ENCODE results near the gene MARCHF6. TPM values are rescaled to one million over a fixed set of nuclear protein-coding genes. Genes with fewer than 3 reads are reported as not detected.

Gene MARCHF6
- total and polyA plus RNA-seq, 2 of the 8 experiments (the other 6 are each of a cell fraction or from before 2014, with no cell fraction given): 93.1 to 118 TPM

DNA sequence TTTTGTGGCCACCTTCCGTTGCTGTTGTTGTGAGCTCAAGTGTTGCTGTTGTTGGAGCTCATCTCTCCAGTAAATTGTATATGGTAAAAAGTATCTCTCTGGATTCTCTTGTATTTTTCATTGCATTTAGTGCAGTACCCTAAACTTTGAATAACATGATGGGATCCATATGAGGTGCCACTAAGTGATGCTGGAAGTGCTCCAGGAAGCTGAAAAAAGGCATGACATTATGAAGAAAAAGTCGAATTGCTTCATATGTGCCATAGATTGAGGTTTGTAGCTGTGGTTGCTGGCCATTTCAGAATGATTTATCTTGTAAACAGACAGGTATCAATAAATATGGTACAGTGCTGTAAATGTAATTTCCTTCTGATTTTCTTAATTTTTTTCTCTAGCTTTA lies 5.5 kb downstream of the MARCHF6 start (continued):
- TF ChIP-seq FOSL1 (IDR thresholded peaks at IDR 0.05; ENCODE audit: insufficient read depth, low read depth, low read length): no peak

DNA sequence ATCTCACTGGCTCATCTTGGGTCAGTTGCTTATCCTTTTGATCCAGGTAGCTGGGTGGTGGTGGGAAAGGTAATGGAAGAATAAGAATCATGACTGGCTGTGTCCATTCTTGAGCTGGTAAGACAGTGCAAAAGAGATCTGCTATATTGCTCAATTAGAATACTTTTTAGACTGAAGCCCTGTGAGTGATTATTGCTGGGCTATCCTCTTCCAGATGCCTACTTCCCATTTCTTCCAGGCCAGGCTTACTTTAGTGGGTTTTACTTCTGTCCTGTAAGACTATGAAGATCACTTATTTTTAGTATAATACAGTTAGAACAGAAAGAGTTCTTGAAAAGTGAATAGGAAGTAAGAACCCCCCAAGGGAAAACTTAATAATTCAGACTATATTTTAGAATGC lies 7.2 kb downstream of the MARCHF6 start:
- H3K79me2 ChIP-seq (ENCODE audit: control insufficient read depth in 1 of 2, insufficient read depth in 2 of 2, low read length in 2 of 2): peaks cover 10 to 97% of the 10 kb centered on the region in 2 experiments
- H3K36me3 ChIP-seq (ENCODE audit: control insufficient read depth in 2 of 4, insufficient read depth in 4 of 4, low read length in 3 of 4): no peaks in the 10 kb centered on the region; a peak in 1 of 8 replicates
- no peak overlapping the region for H3K18ac ChIP-seq (ENCODE audit: extremely low read depth, low read length)
- H2BK120ac ChIP-seq (replicated peaks; ENCODE audit: low read depth, low read length): no peak overlapping the region
- no peak overlapping the region for H3K23ac ChIP-seq (ENCODE audit: insufficient read length)
- H3K9ac ChIP-seq (replicated peaks in 1 of 4; ENCODE audit: extremely low read depth in 1 of 4, low read depth in 3 of 4, low read length in 3 of 4): no peak overlapping the region
- H3K4me2 ChIP-seq (ENCODE audit: insufficient read depth in 1 of 2, low read depth in 2 of 2, low read length in 2 of 2): no peak overlapping the region
- no peaks in the 10 kb centered on the region for H3K27me3 ChIP-seq (replicated peaks in 1 of 4; ENCODE audit: control insufficient read depth in 3 of 4, extremely low read depth in 1 of 4, insufficient read depth in 3 of 4, low read length in 3 of 4)
- H3K79me1 ChIP-seq (ENCODE audit: low read depth, low read length): peaks cover 4% of the 10 kb centered on the region; the same call in 1 of the 2 replicates
- ChIA-PET POLR2A (ENCODE audit: partially characterized antibody) (no interaction called here), CTCF (ENCODE audit: partially characterized antibody) (interaction anchor here (1.1 kb wide), 1 partner anchor 54 kb away, joined by 3 read pairs; no protein-coding TSS in a partner anchor)
- H4K91ac ChIP-seq (replicated peaks; ENCODE audit: insufficient read length, low read length): no peak overlapping the region
- H2BK15ac ChIP-seq (ENCODE audit: low read length): no peak overlapping the region
- H4K20me1 ChIP-seq (replicated peaks in 1 of 2; ENCODE audit: control insufficient read depth in 1 of 2, insufficient read depth in 2 of 2, low read length in 2 of 2): peaks cover 15 to 24% of the 10 kb centered on the region in 2 experiments
- H3K27ac ChIP-seq (ENCODE audit: low read depth, low read length): no peak overlapping the region
- no peak overlapping the region for H2AFZ ChIP-seq (ENCODE audit: low read length)
- no peaks in the 10 kb centered on the region for H3K23me2 ChIP-seq (ENCODE audit: low read depth, low read length)
- no peak overlapping the region for H4K5ac ChIP-seq (ENCODE audit: insufficient read length, low read depth, low read length)
- no peak overlapping the region for H3K4me3 ChIP-seq (ENCODE audit: extremely low read depth in 1 of 4, insufficient read depth in 2 of 4, low read depth in 3 of 4, low read length in 4 of 4)
- no peak overlapping the region for H3K4ac ChIP-seq (replicated peaks; ENCODE audit: insufficient read length, low read depth, low read length)
- H3K56ac ChIP-seq (replicated peaks; ENCODE audit: insufficient read length, low read depth, low read length): no peak overlapping the region
- H3K9me3 ChIP-seq (ENCODE audit: insufficient read depth in 2 of 2, low read depth in 1 of 2, low read length in 1 of 2): no peaks in the 10 kb centered on the region
- H2BK20ac ChIP-seq (ENCODE audit: low read length): no peak overlapping the region
- H3K14ac ChIP-seq (ENCODE audit: insufficient read length): no peak overlapping the region
- H2AK5ac ChIP-seq (ENCODE audit: low read depth, low read length): no peak overlapping the region
- H4K8ac ChIP-seq (ENCODE audit: extremely low read depth, insufficient read depth, low read length): no peak overlapping the region
- TF ChIP-seq KDM4A (IDR thresholded peaks at IDR 0.05; ENCODE audit: low read depth, low read length, severe bottlenecking): no peak
- TF ChIP-seq SIRT6 (IDR thresholded peaks at IDR 0.05; ENCODE audit: low read length): no peak
- TF ChIP-seq SIX5 (IDR thresholded peaks at IDR 0.05; ENCODE audit: low read depth, low read length): no peak
- TF ChIP-seq RAD21 (IDR thresholded peaks at IDR 0.05 in 1 of 2, conservative IDR thresholded peaks at IDR 0.05 in 1 of 2; ENCODE audit: low read depth in 2 of 2, low read length in 2 of 2): no peak
- no peak for TF ChIP-seq PHF8 (conservative IDR thresholded peaks at IDR 0.05; ENCODE audit: low read depth, low read length)
- TF ChIP-seq, protein P1, sequence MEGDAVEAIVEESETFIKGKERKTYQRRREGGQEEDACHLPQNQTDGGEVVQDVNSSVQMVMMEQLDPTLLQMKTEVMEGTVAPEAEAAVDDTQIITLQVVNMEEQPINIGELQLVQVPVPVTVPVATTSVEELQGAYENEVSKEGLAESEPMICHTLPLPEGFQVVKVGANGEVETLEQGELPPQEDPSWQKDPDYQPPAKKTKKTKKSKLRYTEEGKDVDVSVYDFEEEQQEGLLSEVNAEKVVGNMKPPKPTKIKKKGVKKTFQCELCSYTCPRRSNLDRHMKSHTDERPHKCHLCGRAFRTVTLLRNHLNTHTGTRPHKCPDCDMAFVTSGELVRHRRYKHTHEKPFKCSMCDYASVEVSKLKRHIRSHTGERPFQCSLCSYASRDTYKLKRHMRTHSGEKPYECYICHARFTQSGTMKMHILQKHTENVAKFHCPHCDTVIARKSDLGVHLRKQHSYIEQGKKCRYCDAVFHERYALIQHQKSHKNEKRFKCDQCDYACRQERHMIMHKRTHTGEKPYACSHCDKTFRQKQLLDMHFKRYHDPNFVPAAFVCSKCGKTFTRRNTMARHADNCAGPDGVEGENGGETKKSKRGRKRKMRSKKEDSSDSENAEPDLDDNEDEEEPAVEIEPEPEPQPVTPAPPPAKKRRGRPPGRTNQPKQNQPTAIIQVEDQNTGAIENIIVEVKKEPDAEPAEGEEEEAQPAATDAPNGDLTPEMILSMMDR (IDR thresholded peaks at IDR 0.05; ENCODE audit: control extremely low read depth in 1 of 3, insufficient read depth in 1 of 3, low read depth in 1 of 3, low read length in 3 of 3): no peak
- H2BK12ac ChIP-seq (ENCODE audit: low read depth, low read length): no peak overlapping the region
- DNase-seq (ENCODE audit: low read depth in 1 of 2, low spot score in 2 of 2) (no peak), FAIRE-seq (no peak)
- no peak overlapping the region for H2BK5ac ChIP-seq (ENCODE audit: low read depth, low read length)
- H3K4me1 ChIP-seq (replicated peaks in 1 of 4; ENCODE audit: control insufficient read depth in 3 of 4, insufficient read depth in 4 of 4, low read length in 3 of 4): peaks cover 0 to 7% (median 0%) of the 10 kb centered on the region in 4 experiments; a peak in 3 of 7 replicates

Measured in H1 (cell line).